Activated gamma-delta T cell (primary cell): ENCODE data around the gene KIZ.
"Not testable (repeated sequence)": the region's sequence is repeated elsewhere in the genome, so short reads cannot be mapped to it uniquely, and the experiment has no call there.

Experiments used
- DNase-seq: peaks from one replicate; lab custom pipeline; 2025; lab: John Stamatoyannopoulos, UW

KIZ gene

GRCh38 chr20:21139881-21140566 lies 14.1 kb downstream of the KIZ start:
- DNase-seq: no peak

GRCh38 chr20:21141825-21142224 lies 15.9 kb downstream of the KIZ start:
- no peak for DNase-seq

DNA sequence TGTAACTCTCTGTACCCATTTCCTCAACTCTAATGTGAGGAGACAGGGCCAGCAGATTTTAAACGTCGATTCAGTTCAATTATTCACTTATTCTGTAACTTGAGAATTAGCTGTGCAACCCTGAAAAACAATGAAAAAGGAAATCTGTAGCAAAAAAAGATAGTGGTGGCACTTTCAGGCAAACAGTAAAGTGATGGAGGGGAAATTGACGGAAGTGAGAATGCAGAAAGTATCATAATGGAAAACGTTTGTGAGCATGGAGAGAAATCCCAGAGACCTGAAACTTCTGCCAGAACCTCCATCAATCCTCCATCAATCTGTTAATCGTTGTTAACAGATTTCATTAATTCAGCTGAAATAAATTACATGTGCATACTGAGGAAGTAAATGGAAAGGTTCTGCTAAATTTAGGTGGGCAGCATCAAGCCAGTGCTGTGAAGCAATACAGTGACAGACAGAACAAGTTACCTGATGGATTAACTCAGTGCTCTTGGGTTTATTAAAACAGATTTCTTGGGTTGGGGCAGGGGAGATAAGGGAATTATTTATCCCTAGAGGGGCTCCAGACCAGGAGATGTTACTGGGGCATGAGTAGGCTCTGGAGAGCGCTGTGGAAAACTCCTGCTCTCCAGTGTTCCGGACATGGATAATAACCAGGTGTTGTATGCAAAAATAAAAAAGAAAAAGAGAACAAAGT lies 17.5 kb downstream of the KIZ start:
- DNase-seq: no peak

- no peak for DNase-seq
Measured at GRCh38 chr20:21145424-21145823, 19.5 kb downstream of the KIZ start.

DNA sequence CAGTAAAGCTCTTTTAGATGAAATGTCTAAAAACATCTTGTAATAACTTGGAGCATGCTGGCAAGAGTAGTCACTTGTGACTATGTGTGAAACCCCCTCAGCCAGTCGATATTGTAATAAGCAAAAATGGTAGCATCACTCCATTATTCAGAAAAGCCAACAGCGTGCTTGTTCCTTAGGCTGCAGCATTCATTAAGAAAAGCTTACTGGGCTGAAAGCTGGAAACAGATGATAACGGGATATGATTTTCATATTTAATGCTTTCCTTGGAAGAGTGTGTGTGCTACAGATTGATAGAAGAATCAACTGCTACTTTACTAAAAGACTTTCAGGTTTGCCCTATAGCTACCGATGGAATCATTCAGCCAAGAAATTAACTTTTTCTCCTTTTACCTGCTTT lies 20.3 kb downstream of the KIZ start:
- no peak for DNase-seq

- no peak for DNase-seq
Measured at GRCh38 chr20:21147593-21147992, 21.7 kb downstream of the KIZ start.

DNA sequence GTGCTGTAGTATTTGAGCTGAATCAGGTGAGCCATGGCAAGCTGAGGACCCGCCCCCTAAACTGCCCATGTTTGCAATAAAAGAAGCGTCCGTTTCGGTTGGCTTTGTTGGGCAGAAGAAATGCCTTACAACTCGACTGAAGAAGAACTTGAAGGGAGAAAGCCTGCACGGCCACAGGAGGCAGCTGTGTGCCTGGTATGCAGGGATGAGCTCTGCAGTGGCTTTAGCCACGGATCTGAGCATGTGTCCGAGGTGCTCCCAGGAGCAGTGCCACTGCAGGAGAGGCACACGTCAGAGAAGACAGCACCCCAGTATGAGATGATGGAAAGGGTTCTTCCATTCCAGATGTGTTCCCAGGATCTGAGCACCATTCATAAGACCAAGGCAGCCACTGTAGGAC lies 23.5 kb downstream of the KIZ start:
- DNase-seq: no peak

DNA sequence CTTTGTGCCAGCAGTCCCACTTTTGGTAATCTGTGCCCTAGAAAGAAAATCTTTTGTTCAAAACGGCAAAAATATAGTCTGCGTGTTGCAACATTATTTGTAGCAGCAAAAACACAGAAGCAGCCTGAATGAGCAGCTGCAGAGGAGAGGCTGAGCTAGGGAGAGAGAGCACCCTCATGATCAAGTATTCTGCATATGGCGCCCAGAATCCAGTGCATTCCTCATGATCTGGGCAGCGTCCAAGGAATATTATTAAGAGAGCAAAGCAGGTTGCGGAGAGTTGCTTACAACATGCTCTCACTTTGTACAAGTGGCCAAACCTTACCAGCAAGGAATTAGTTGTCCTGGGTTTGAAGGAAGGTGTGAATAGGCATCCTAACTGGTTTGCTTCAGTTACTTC lies 25.9 kb downstream of the KIZ start:
- no peak for DNase-seq

DNA sequence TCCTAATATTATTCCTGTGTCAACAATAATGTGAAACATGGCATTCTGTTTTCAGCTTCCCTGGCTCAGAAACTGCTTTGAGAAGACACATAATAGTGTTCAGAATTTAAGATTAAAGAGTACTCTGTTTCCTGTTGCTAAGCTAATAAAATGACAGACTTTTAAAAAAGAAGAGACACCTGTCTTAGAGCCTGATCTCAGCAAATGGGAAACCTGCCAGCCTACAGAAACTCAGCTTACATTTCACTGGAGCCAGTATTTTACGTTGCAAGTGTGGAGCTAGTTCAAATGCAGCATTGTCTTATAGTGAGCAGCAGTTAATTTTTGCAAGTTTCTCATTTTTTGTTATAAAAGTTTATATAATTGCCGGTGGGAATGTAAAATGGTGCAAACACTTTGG lies 28.8 kb downstream of the KIZ start:
- DNase-seq: no peak

GRCh38 chr20:21155268-21155667 lies 29.4 kb downstream of the KIZ start:
- DNase-seq: no peak

DNA sequence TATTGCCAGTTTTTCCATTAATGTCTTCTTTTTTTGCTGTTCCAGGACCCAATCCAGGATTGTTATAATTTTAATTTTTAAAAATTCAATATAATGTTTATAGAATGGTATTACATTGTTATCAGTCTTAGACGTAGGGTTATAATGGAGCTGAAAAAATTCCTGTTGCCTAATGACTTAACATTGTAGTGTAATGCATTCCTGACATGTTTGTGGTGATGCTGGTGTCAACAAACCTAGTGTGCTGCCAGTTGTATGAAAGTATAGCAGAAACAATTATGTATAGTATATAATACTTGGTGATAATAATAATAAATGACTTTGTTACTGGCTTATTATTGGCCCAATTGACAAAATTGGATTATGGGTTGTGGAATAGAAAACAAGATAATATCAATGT lies 30.4 kb downstream of the KIZ start:
- DNase-seq: no peak

DNA sequence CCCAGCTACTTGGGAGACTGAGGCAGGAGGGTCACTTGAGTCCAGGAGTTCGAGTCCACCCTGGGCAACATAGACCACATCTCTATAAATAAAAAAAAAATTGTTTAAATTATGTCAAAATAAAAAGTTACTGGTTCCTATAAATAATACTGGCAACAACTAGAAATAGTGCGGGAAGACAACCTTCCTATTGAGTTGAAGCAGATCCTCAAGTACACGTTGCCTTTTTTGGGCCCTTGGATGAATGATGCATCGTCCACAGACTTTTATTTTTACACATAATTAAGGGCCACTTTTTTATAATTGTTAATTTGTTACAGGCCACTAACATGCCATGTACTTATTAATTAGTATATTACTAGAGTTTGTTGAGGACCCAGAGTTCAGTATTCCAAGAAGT lies 31.1 kb downstream of the KIZ start:
- no peak for DNase-seq

DNA sequence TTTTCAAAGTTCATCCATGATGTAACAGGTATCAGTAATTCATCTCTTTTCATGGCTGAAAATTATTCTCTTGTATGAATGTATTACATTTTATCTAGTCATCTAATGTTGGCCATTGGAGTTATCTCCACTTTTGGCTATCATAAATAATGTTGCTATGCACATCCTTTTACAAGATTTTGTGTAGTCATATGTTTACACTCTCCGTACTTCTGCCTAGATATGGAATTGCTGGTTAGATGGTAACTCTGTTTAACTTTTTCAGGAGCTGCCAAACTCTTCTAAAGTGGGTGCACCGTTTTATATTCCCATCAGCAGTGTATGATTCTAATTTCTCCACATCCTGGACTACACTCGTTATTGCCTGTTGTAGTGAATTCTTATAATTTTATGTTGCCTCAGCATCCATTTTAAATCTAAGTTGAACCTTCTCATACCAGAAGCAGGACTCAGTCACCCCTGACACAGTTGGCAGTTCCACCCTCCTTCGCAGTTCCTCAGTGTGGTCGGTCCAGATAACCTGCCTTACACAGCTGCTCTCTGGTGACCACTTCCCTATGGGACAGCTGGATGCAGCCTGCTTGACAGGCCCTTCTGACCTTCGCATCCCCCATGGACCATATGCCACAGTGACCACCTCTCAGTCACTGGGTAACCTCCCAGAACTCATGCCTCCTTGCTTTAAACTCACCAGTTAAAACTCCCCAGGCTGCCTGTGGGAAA lies 33.9 kb downstream of the KIZ start:
- no peak for DNase-seq

- no peak for DNase-seq
Measured at GRCh38 chr20:21161926-21162325, 36.0 kb downstream of the KIZ start.

DNA sequence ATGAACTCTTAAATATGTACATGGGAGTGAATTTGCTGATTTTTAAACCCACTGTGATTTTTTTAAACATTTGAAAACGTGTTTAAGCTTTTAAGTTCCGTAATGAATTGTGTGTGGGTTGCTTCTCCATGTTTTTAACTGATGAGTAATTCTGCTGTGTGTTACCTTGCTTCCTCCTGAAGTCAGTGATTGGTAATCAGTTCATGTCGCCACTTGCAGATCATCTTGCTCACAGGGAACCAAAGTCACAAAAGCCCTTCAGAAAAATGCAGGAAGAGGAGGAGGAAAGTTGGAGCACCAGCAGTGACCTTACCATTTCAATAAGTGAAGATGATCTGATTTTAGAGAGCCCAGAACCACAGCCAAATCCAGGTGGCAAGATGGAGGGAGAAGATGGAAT lies 36.7 kb downstream of the KIZ start:
- DNase-seq: no peak

DNA sequence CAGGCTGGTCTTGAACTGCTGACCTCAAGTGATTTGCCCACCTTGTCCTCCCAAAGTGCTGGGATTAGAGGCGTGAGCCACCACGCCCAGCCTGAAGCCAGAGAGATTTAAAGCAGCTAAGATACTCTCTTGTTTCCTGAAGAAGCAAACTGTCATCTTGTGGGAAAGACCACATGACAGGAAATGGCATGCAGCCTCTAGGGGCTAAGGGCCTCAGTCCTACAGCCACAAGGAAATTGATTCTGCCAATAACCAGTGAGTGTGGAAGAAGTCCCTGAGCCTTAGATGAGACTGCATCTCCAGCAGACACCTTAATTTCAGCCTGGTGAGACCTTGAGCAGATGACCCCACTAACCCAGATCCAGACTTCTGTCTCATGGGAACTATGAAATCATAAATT lies 40.9 kb downstream of the KIZ start:
- DNase-seq: no peak

- DNase-seq: no peak
Measured at GRCh38 chr20:21167261-21167660, 41.4 kb downstream of the KIZ start.

DNA sequence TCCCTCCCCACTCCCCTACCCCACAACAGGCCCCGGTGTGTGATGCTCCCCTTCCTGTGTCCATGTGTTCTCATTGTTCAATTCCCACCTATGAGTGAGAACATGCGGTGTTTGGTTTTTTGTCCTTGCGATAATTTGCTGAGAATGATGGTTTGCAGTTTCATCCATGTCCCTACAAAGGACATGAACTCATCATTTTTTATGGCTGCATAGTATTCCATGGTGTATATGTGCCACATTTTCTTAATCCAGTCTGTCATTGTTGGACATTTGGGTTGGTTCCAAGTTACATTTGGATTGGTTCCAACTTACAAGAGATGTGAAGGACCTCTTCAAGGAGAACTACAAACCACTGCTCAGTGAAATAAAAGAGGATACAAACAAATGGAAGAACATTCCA lies 42.2 kb downstream of the KIZ start:
- not testable (repeated sequence) for DNase-seq

DNA sequence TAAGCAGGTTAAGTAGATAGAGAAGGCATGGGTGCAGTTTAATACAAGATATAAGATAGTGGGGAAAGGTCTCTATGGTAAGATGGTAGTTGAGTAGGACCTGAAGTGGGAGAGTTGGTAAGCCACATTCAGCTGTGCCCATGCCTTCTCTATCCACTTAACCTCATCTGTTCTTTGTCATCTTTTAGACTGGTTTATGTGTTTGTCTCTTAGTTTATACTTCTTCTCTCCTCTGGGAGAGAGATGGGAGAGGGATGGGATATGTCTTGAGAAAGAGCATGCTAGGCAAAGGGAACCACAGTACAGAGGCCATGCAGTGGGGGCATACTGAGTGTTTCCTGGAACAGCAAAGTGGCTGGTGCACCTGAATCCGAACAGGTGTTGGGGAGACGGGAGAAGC lies 46.7 kb downstream of the KIZ start:
- no peak for DNase-seq

- DNase-seq: no peak
Measured at GRCh38 chr20:21173485-21173884, 47.6 kb downstream of the KIZ start.

DNA sequence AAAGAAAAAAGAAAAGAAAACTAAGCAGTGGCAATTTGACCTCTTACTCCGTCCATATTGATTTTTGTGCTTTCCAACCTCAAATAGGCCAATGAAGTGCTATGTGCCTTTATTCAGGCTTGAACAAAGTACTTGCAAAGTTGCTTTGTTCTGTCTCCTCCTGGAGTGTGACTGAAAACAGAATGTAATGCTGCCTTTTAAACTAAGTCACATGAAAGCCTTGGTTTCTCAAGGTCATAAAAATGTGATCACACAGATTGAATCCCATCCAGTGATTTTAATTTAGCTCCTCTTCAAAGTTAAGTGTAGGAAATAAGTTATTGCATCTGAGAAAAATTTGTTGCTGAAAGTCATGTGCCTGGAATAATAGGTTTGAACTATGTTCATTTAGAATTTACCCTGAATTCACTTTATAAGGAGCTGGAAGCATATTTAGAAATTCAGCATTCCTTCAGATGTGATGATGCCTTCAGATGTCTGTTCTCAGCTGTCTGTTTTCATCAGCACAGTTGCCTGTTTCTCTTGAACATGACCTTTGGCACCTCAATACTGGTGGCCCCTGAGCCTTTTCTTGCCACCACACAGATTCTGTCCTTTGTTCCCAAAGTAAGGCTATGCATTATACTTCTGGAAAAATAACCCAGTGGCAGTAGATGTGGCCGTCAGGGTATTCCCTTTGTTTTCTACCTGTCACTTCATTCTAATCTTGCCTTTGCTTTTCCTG lies 48.8 kb downstream of the KIZ start:
- DNase-seq: no peak

DNA sequence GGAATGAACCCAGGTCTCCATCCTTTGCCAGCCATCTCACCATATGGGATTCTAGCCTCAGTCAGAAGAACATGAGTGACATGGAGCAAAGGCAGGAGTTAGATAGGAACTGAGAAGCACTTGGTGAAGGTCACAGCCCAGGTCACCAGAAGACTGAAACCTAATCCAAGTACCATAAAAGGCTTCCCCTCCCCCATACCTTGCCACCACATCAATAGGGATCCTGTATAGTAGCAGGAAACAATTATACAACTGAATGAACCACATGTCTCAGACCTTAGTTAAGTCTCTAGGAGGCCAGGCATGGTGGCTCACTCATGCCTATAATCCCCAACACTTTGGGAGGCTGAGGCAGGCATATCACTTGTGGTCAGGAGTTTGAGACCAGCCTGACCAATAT lies 49.6 kb downstream of the KIZ start:
- no peak for DNase-seq

GRCh38 chr20:21177767-21178166 lies 51.9 kb downstream of the KIZ start:
- no peak for DNase-seq
